ENCODE results near the gene HCAR2.
"Not testable (repeated sequence)": the region's sequence is repeated elsewhere in the genome, so short reads cannot be mapped to it uniquely, and the experiment has no call there.

Gene HCAR2

GRCh38 chr12:122710341-122710740 lies 7.2 kb upstream of the HCAR2 start:
- H3K27me3 ChIP-seq (ENCODE audit: insufficient read depth, low read length); H3K4me2 ChIP-seq (ENCODE audit: low read length); H3K9me2 ChIP-seq (ENCODE audit: low read depth, low read length); H3K9ac ChIP-seq (ENCODE audit: low read length); H4K20me1 ChIP-seq (ENCODE audit: insufficient read depth, low read length); H3K27ac ChIP-seq (ENCODE audit: low read depth, low read length, poor library complexity, severe bottlenecking); H3K36me3 ChIP-seq (ENCODE audit: insufficient read depth, low read length); H3K4me1 ChIP-seq (ENCODE audit: insufficient read depth, low read length, severe bottlenecking); H3K9me3 ChIP-seq (ENCODE audit: low read length); H3F3A ChIP-seq (ENCODE audit: insufficient read depth, low read length); H3K79me2 ChIP-seq (ENCODE audit: insufficient read depth, low read length); H3K4me3 ChIP-seq (ENCODE audit: low read depth, low read length, poor library complexity, severe bottlenecking); H2AFZ ChIP-seq (ENCODE audit: low read length): not testable (repeated sequence)

- not testable (repeated sequence) for H2AFZ ChIP-seq (ENCODE audit: low read length); H3K4me2 ChIP-seq (ENCODE audit: low read length); H3K27ac ChIP-seq (ENCODE audit: low read depth, low read length, poor library complexity, severe bottlenecking); H3K36me3 ChIP-seq (ENCODE audit: insufficient read depth, low read length); H4K20me1 ChIP-seq (ENCODE audit: insufficient read depth, low read length); H3K9ac ChIP-seq (ENCODE audit: low read length); H3K27me3 ChIP-seq (ENCODE audit: insufficient read depth, low read length); H3K9me3 ChIP-seq (ENCODE audit: low read length); H3K79me2 ChIP-seq (ENCODE audit: insufficient read depth, low read length); H3K9me2 ChIP-seq (ENCODE audit: low read depth, low read length); H3K4me1 ChIP-seq (ENCODE audit: insufficient read depth, low read length, severe bottlenecking); H3K4me3 ChIP-seq (ENCODE audit: low read depth, low read length, poor library complexity, severe bottlenecking); H3F3A ChIP-seq (ENCODE audit: insufficient read depth, low read length)
These were observed 6.1 kb upstream of the HCAR2 start for GRCh38 chr12:122709287-122709686.

GRCh38 chr12:122703841-122704240 lies 684 bp upstream of the HCAR2 start:
- H3K9ac ChIP-seq (ENCODE audit: low read length); H3K79me2 ChIP-seq (ENCODE audit: insufficient read depth, low read length): not testable (repeated sequence)

GRCh38 chr12:122701481-122701880 lies 1.7 kb downstream of the HCAR2 start:
- H3K4me2 ChIP-seq (ENCODE audit: low read length); H3K9ac ChIP-seq (ENCODE audit: low read length); H3K79me2 ChIP-seq (ENCODE audit: insufficient read depth, low read length); H3K9me3 ChIP-seq (ENCODE audit: low read length); H2AFZ ChIP-seq (ENCODE audit: low read length); H3K4me3 ChIP-seq (ENCODE audit: low read depth, low read length, poor library complexity, severe bottlenecking); H3K9me2 ChIP-seq (ENCODE audit: low read depth, low read length); H3K4me1 ChIP-seq (ENCODE audit: insufficient read depth, low read length, severe bottlenecking); H3F3A ChIP-seq (ENCODE audit: insufficient read depth, low read length); H4K20me1 ChIP-seq (ENCODE audit: insufficient read depth, low read length); H3K27me3 ChIP-seq (ENCODE audit: insufficient read depth, low read length); H3K27ac ChIP-seq (ENCODE audit: low read depth, low read length, poor library complexity, severe bottlenecking); H3K36me3 ChIP-seq (ENCODE audit: insufficient read depth, low read length): not testable (repeated sequence)

More at GRCh38 chr12:122703841-122704240, 684 bp upstream of the HCAR2 start:
- not testable (repeated sequence) for H3K9me2 ChIP-seq (ENCODE audit: low read depth, low read length); H3K4me3 ChIP-seq (ENCODE audit: low read depth, low read length, poor library complexity, severe bottlenecking); H3K4me2 ChIP-seq (ENCODE audit: low read length); H4K20me1 ChIP-seq (ENCODE audit: insufficient read depth, low read length); H3K9me3 ChIP-seq (ENCODE audit: low read length); H3K4me1 ChIP-seq (ENCODE audit: insufficient read depth, low read length, severe bottlenecking); H3K36me3 ChIP-seq (ENCODE audit: insufficient read depth, low read length); H3F3A ChIP-seq (ENCODE audit: insufficient read depth, low read length); H3K27me3 ChIP-seq (ENCODE audit: insufficient read depth, low read length); H2AFZ ChIP-seq (ENCODE audit: low read length); H3K27ac ChIP-seq (ENCODE audit: low read depth, low read length, poor library complexity, severe bottlenecking)

GRCh38 chr12:122700038-122700710 lies 3.0 kb downstream of the HCAR2 start:
- H3K4me2 ChIP-seq (ENCODE audit: low read length); H3K4me1 ChIP-seq (ENCODE audit: insufficient read depth, low read length, severe bottlenecking); H3K9me3 ChIP-seq (ENCODE audit: low read length); H3K9ac ChIP-seq (ENCODE audit: low read length); H3F3A ChIP-seq (ENCODE audit: insufficient read depth, low read length); H3K79me2 ChIP-seq (ENCODE audit: insufficient read depth, low read length); H3K36me3 ChIP-seq (ENCODE audit: insufficient read depth, low read length); H3K27me3 ChIP-seq (ENCODE audit: insufficient read depth, low read length); H2AFZ ChIP-seq (ENCODE audit: low read length); H3K9me2 ChIP-seq (ENCODE audit: low read depth, low read length); H3K27ac ChIP-seq (ENCODE audit: low read depth, low read length, poor library complexity, severe bottlenecking); H3K4me3 ChIP-seq (ENCODE audit: low read depth, low read length, poor library complexity, severe bottlenecking); H4K20me1 ChIP-seq (ENCODE audit: insufficient read depth, low read length): not testable (repeated sequence)

GRCh38 chr12:122696922-122697321 lies 6.2 kb downstream of the HCAR2 start:
- not testable (repeated sequence) for H3K27me3 ChIP-seq (ENCODE audit: insufficient read depth, low read length); H2AFZ ChIP-seq (ENCODE audit: low read length); H3K4me3 ChIP-seq (ENCODE audit: low read depth, low read length, poor library complexity, severe bottlenecking); H3K36me3 ChIP-seq (ENCODE audit: insufficient read depth, low read length); H4K20me1 ChIP-seq (ENCODE audit: insufficient read depth, low read length); H3K9me3 ChIP-seq (ENCODE audit: low read length); H3K4me2 ChIP-seq (ENCODE audit: low read length); H3K9ac ChIP-seq (ENCODE audit: low read length); H3K79me2 ChIP-seq (ENCODE audit: insufficient read depth, low read length); H3K9me2 ChIP-seq (ENCODE audit: low read depth, low read length); H3K4me1 ChIP-seq (ENCODE audit: insufficient read depth, low read length, severe bottlenecking); H3F3A ChIP-seq (ENCODE audit: insufficient read depth, low read length); H3K27ac ChIP-seq (ENCODE audit: low read depth, low read length, poor library complexity, severe bottlenecking)
